GM23338 (cell line): ENCODE measurements around the gene STEAP1B. TPM values are rescaled to one million over a fixed set of nuclear protein-coding genes. Genes with fewer than 3 reads are reported as not detected.

Experiments
- ATAC-seq: fragments of 200-7000 bp; cut with Tn5 transposase; 3 replicates; pipeline ENCODE4 v1.9.1; 2020
- DNase-seq: peaks from one replicate; pipeline ENCODE4 v3.0.0-alpha.2; 2015; ENCODE audit warnings: low spot score
- H2AFZ ChIP-seq: fragments of 200-600 bp; sonication (generic); 2 replicates; pipeline ENCODE4 v1.8.0; 2016; ENCODE audit warnings: antibody characterized with exemption, mild to moderate bottlenecking, moderate library complexity
- H3F3A ChIP-seq: fragments of 200-600 bp; sonication (generic); replicated peaks from 2 replicates; pipeline ENCODE4 v1.8.0; 2017; ENCODE audit warnings: antibody characterized with exemption, mixed run types, low read depth
- H3K27ac ChIP-seq: fragments of 200-600 bp; sonication (generic); 2 replicates; pipeline ENCODE4 v1.6.1; 2016; ENCODE audit warnings: low read depth
- H3K27me3 ChIP-seq: fragments of 200-600 bp; sonication (generic); 2 replicates; pipeline ENCODE4 v1.8.0; 2016; ENCODE audit warnings: mild to moderate bottlenecking, mixed run types, moderate library complexity; ENCODE audit not compliant: insufficient read depth
- H3K36me3 ChIP-seq: fragments of 200-600 bp; sonication (generic); 2 replicates; pipeline ENCODE4 v1.8.0; 2016; ENCODE audit warnings: mild to moderate bottlenecking; ENCODE audit not compliant: insufficient read depth
- H3K4me1 ChIP-seq: fragments of 200-600 bp; sonication (generic); 2 replicates; pipeline ENCODE4 v1.8.0; 2016; ENCODE audit warnings: mild to moderate bottlenecking, moderate library complexity; ENCODE audit not compliant: insufficient read depth
- H3K4me2 ChIP-seq: fragments of 200-600 bp; sonication (generic); 2 replicates; pipeline ENCODE4 v1.7.1; 2017; ENCODE audit warnings: mixed run types
- H3K4me3 ChIP-seq: fragments of 200-600 bp; sonication (generic); 2 replicates; pipeline ENCODE4 v1.6.1; 2016; ENCODE audit warnings: mixed run types
- H3K79me2 ChIP-seq: fragments of 200-600 bp; sonication (generic); replicated peaks from 2 replicates; pipeline ENCODE4 v1.8.0; 2017; ENCODE audit warnings: mild to moderate bottlenecking; ENCODE audit not compliant: insufficient read depth
- H3K9me2 ChIP-seq: fragments of 200-600 bp; sonication (generic); 2 replicates; pipeline ENCODE4 v1.8.0; 2017; ENCODE audit not compliant: insufficient read depth
- H4K20me1 ChIP-seq: fragments of 200-600 bp; sonication (generic); replicated peaks from 2 replicates; pipeline ENCODE4 v1.8.0; 2017; ENCODE audit warnings: mild to moderate bottlenecking; ENCODE audit not compliant: insufficient read depth
- H3K27ac Mint-ChIP-seq: 2 replicates; pipeline ENCODE4 v1.8.0; 2020; ENCODE audit warnings: inconsistent platforms, mild to moderate bottlenecking, moderate library complexity, mixed read lengths
- H3K27me3 Mint-ChIP-seq: 3 replicates; pipeline ENCODE4 v1.8.0; 2022; ENCODE audit warnings: low read depth, mild to moderate bottlenecking, moderate library complexity, mixed read lengths, inconsistent platforms; ENCODE audit not compliant: insufficient read depth, poor library complexity
- H3K36me3 Mint-ChIP-seq: 3 replicates; pipeline ENCODE4 v1.8.0; 2021; ENCODE audit warnings: low read depth, mild to moderate bottlenecking, inconsistent platforms, moderate library complexity, mixed read lengths
- H3K4me1 Mint-ChIP-seq: 3 replicates; pipeline ENCODE4 v1.8.0; 2020; ENCODE audit warnings: mild to moderate bottlenecking, inconsistent platforms, mixed read lengths
- H3K4me3 Mint-ChIP-seq: 3 replicates; pipeline ENCODE4 v1.8.0; 2021; ENCODE audit warnings: moderate library complexity, mild to moderate bottlenecking, inconsistent platforms, mixed read lengths
- H3K9me3 Mint-ChIP-seq: 3 replicates; pipeline ENCODE4 v1.8.0; 2020; ENCODE audit warnings: moderate library complexity, mild to moderate bottlenecking, inconsistent platforms, mixed read lengths
- CREB1 ChIP-seq: fragments of 250-450 bp; sonication (Bioruptor Pico); IDR thresholded peaks from 2 replicates; pipeline ENCODE4 v1.5.0; 2020; ENCODE audit warnings: low read depth, mild to moderate bottlenecking, moderate library complexity
- EZH2 ChIP-seq: fragments of 200-600 bp; sonication (generic); IDR thresholded peaks from one replicate; pipeline ENCODE4 v1.8.0; 2017; ENCODE audit warnings: antibody characterized with exemption, mild to moderate bottlenecking, low read depth; ENCODE audit not compliant: unreplicated experiment
- EZH2phosphoT487 ChIP-seq: fragments of 200-600 bp; sonication (generic); IDR thresholded peaks from one replicate; pipeline ENCODE4 v1.8.1; 2018; ENCODE audit warnings: antibody characterized with exemption; ENCODE audit not compliant: unreplicated experiment
- JUNB ChIP-seq: IDR thresholded peaks from one replicate; pipeline ENCODE4 v1.6.1; 2016; ENCODE audit warnings: antibody characterized with exemption; ENCODE audit not compliant: unreplicated experiment
- NANOG ChIP-seq: IDR thresholded peaks from 2 replicates; pipeline ENCODE4 v1.6.1; 2016; ENCODE audit warnings: antibody characterized with exemption, borderline replicate concordance
- POLR2AphosphoS5 ChIP-seq: IDR thresholded peaks from 2 replicates; pipeline ENCODE4 v1.6.1; 2016; ENCODE audit warnings: antibody characterized with exemption, low read depth
- polyA plus RNA-seq: library from polyadenylated mRNA; unstranded; fragments of >200 nt; fragmentation: Nextera tagmentation; extraction: Ambion mirVana; gene quantifications from 2 replicates; pipeline ENCODE4 v1.2.1, GENCODE V29; 2016
- total RNA-seq: library from RNA; depleted of rRNA; stranded (reverse); fragments of >200 nt; shearing (Covaris generic); gene quantifications from 2 replicates; pipeline ENCODE4 v1.2.3, GENCODE V29; 2014
- TF ChIP-seq, protein P1 (sequence below): IDR thresholded peaks from one replicate; pipeline ENCODE4 v1.6.1; 2018; ENCODE audit warnings: antibody characterized with exemption; ENCODE audit not compliant: unreplicated experiment
- TF ChIP-seq, protein P2 (sequence below): fragments of 250-450 bp; sonication (Bioruptor Pico); IDR thresholded peaks from 2 replicates; pipeline ENCODE4 v1.5.0; 2020; ENCODE audit warnings: mild to moderate bottlenecking, moderate library complexity

STEAP1B gene
- total and polyA plus RNA-seq, 2 experiments from 2014 or later: 4.9 to 16.5 TPM

DNA sequence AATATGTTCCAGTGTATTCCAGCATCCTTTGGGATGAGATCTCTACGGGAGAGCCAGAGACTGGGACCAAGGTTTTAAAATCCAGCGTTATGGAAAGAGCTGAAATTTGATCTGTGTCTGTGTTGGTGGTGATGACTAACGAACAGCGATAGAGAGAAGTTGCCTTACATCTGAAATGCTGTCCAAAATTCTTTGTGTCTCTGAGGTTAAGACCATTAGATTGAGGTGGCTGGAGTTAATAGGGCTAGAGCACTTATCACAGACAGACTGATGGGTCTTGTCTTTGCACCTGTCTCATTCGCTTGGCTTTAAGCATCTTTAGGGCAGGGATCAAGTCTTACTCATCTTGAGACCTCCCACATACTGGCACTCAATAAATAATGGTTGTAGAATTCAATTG lies 102.0 kb downstream of the STEAP1B start:
- Mint-ChIP-seq H3K36me3 (no peaks in the 10 kb centered on the region), H3K4me1 (peaks cover 12% of the 10 kb centered on the region), H3K27me3 (peaks cover 6% of the 10 kb centered on the region), H3K9me3 (no peaks in the 10 kb centered on the region), H3K4me3 (no peak overlapping the region), H3K27ac (no peak overlapping the region)
- Histone ChIP-seq H3K4me1 (peaks cover 6% of the 10 kb centered on the region; the same call in 1 of the 2 replicates), H3K9me2 (no peaks in the 10 kb centered on the region), H3K4me3 (no peak overlapping the region), H3K79me2 (no peaks in the 10 kb centered on the region), H3K27me3 (no peaks in the 10 kb centered on the region), H3K36me3 (no peaks in the 10 kb centered on the region), H3K27ac (no peak overlapping the region), H3K4me2 (no peak overlapping the region), H2AFZ (no peak overlapping the region), H3F3A (no peaks in the 10 kb centered on the region), H4K20me1 (no peaks in the 10 kb centered on the region)
- ATAC-seq: no peak
- DNase-seq: no peak
- no peak for TF ChIP-seq EZH2phosphoT487
- TF ChIP-seq, protein P1, sequence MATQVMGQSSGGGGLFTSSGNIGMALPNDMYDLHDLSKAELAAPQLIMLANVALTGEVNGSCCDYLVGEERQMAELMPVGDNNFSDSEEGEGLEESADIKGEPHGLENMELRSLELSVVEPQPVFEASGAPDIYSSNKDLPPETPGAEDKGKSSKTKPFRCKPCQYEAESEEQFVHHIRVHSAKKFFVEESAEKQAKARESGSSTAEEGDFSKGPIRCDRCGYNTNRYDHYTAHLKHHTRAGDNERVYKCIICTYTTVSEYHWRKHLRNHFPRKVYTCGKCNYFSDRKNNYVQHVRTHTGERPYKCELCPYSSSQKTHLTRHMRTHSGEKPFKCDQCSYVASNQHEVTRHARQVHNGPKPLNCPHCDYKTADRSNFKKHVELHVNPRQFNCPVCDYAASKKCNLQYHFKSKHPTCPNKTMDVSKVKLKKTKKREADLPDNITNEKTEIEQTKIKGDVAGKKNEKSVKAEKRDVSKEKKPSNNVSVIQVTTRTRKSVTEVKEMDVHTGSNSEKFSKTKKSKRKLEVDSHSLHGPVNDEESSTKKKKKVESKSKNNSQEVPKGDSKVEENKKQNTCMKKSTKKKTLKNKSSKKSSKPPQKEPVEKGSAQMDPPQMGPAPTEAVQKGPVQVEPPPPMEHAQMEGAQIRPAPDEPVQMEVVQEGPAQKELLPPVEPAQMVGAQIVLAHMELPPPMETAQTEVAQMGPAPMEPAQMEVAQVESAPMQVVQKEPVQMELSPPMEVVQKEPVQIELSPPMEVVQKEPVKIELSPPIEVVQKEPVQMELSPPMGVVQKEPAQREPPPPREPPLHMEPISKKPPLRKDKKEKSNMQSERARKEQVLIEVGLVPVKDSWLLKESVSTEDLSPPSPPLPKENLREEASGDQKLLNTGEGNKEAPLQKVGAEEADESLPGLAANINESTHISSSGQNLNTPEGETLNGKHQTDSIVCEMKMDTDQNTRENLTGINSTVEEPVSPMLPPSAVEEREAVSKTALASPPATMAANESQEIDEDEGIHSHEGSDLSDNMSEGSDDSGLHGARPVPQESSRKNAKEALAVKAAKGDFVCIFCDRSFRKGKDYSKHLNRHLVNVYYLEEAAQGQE: no peak
- TF ChIP-seq JUNB: no peak
- no peak for TF ChIP-seq NANOG
- TF ChIP-seq POLR2AphosphoS5: no peak

DNA sequence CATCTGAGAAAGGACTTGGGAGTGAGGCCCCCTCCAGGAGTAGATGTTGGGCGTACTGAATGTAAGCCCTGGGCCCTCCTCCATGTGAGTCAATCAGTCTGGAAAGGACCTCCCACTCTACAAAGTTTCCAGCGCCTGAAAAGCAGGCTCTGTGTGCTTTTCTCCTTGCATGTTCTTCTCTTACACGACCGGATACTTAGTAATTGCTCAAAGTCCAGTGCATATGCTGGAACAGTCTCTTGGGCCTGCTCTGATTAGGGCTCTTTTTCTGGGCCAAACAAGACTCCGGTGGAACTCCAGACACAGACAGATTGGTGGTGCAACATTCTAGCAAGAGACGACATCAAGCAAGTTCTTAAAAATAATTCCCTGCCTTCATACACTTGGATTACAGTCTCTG lies 104.8 kb downstream of the STEAP1B start:
- Histone ChIP-seq H3K4me2 (no peak overlapping the region), H3K9me2 (no peaks in the 10 kb centered on the region), H3K79me2 (no peaks in the 10 kb centered on the region), H3K4me3 (no peak overlapping the region), H3K27me3 (no peaks in the 10 kb centered on the region), H3K36me3 (no peaks in the 10 kb centered on the region), H4K20me1 (no peaks in the 10 kb centered on the region), H3K27ac (no peak overlapping the region), H3F3A (no peaks in the 10 kb centered on the region), H3K4me1 (peaks cover 14% of the 10 kb centered on the region; the same call in 1 of the 2 replicates), H2AFZ (no peak overlapping the region)
- TF ChIP-seq NANOG (no peak), CREB1 (CRISPR knock-in tag) (no peak), EZH2 (no peak)
- DNase-seq: no peak
- no peak for ATAC-seq
- no peaks in the 10 kb centered on the region for H3K9me3 Mint-ChIP-seq
- H3K4me1 Mint-ChIP-seq: peaks cover 17% of the 10 kb centered on the region
- no peak overlapping the region for H3K27ac Mint-ChIP-seq
- H3K4me3 Mint-ChIP-seq: no peak overlapping the region
- peaks cover 4% of the 10 kb centered on the region for H3K27me3 Mint-ChIP-seq
- no peaks in the 10 kb centered on the region for H3K36me3 Mint-ChIP-seq

DNA sequence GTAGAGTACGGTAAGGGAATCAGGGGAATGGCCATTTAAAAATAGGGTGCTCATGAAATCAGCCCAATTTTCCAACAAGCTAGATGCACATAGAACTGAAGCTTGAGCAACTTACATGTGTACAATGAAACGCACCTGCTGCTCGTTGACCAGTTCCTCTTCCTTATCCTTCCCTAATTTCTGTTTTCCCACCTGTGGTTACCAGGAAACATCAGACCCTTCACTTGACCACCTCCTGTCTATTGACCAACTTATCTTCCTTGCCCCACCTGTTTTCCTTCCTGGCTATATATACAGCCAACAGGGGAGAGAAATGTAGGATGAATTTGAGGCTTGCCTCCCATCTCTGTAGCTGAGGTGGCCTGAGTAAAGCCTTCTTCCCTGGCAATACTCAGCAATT lies 105.2 kb downstream of the STEAP1B start:
- Mint-ChIP-seq H3K4me1 (peaks cover 20% of the 10 kb centered on the region), H3K27me3 (peaks cover 4% of the 10 kb centered on the region), H3K36me3 (no peaks in the 10 kb centered on the region), H3K27ac (no peak overlapping the region), H3K9me3 (no peaks in the 10 kb centered on the region), H3K4me3 (no peak overlapping the region)
- H3K4me1 ChIP-seq: peaks cover 14% of the 10 kb centered on the region; the same call in 1 of the 2 replicates
- no peak for ATAC-seq
- no peak for DNase-seq
- no peaks in the 10 kb centered on the region for H3F3A ChIP-seq
- no peak overlapping the region for H3K27ac ChIP-seq
- H3K79me2 ChIP-seq: no peaks in the 10 kb centered on the region
- no peaks in the 10 kb centered on the region for H3K36me3 ChIP-seq
- H3K27me3 ChIP-seq: no peaks in the 10 kb centered on the region
- no peaks in the 10 kb centered on the region for H4K20me1 ChIP-seq
- H3K4me2 ChIP-seq: no peak overlapping the region
- no peak overlapping the region for H3K4me3 ChIP-seq
- H2AFZ ChIP-seq: no peak overlapping the region
- H3K9me2 ChIP-seq: no peaks in the 10 kb centered on the region
- no peak for TF ChIP-seq JUNB
- TF ChIP-seq, protein P2, sequence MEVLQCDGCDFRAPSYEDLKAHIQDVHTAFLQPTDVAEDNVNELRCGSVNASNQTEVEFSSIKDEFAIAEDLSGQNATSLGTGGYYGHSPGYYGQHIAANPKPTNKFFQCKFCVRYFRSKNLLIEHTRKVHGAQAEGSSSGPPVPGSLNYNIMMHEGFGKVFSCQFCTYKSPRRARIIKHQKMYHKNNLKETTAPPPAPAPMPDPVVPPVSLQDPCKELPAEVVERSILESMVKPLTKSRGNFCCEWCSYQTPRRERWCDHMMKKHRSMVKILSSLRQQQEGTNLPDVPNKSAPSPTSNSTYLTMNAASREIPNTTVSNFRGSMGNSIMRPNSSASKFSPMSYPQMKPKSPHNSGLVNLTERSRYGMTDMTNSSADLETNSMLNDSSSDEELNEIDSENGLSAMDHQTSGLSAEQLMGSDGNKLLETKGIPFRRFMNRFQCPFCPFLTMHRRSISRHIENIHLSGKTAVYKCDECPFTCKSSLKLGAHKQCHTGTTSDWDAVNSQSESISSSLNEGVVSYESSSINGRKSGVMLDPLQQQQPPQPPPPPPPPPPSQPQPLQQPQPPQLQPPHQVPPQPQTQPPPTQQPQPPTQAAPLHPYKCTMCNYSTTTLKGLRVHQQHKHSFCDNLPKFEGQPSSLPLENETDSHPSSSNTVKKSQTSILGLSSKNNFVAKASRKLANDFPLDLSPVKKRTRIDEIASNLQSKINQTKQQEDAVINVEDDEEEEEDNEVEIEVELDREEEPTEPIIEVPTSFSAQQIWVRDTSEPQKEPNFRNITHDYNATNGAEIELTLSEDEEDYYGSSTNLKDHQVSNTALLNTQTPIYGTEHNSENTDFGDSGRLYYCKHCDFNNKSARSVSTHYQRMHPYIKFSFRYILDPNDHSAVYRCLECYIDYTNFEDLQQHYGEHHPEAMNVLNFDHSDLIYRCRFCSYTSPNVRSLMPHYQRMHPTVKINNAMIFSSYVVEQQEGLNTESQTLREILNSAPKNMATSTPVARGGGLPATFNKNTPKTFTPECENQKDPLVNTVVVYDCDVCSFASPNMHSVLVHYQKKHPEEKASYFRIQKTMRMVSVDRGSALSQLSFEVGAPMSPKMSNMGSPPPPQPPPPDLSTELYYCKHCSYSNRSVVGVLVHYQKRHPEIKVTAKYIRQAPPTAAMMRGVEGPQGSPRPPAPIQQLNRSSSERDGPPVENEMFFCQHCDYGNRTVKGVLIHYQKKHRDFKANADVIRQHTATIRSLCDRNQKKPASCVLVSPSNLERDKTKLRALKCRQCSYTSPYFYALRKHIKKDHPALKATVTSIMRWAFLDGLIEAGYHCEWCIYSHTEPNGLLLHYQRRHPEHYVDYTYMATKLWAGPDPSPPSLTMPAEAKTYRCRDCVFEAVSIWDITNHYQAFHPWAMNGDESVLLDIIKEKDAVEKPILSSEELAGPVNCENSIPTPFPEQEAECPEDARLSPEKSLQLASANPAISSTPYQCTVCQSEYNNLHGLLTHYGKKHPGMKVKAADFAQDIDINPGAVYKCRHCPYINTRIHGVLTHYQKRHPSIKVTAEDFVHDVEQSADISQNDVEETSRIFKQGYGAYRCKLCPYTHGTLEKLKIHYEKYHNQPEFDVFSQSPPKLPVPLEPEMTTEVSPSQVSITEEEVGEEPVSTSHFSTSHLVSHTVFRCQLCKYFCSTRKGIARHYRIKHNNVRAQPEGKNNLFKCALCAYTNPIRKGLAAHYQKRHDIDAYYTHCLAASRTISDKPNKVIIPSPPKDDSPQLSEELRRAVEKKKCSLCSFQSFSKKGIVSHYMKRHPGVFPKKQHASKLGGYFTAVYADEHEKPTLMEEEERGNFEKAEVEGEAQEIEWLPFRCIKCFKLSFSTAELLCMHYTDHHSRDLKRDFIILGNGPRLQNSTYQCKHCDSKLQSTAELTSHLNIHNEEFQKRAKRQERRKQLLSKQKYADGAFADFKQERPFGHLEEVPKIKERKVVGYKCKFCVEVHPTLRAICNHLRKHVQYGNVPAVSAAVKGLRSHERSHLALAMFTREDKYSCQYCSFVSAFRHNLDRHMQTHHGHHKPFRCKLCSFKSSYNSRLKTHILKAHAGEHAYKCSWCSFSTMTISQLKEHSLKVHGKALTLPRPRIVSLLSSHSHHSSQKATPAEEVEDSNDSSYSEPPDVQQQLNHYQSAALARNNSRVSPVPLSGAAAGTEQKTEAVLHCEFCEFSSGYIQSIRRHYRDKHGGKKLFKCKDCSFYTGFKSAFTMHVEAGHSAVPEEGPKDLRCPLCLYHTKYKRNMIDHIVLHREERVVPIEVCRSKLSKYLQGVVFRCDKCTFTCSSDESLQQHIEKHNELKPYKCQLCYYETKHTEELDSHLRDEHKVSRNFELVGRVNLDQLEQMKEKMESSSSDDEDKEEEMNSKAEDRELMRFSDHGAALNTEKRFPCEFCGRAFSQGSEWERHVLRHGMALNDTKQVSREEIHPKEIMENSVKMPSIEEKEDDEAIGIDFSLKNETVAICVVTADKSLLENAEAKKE (CRISPR knock-in tag): no peak
